SU-DHL-6 (cell line): ENCODE results near the gene SEMA6D.

Source experiments
- H2AFZ ChIP-seq: fragments of 200-600 bp; sonication (generic); 2 replicates; pipeline ENCODE4 v1.6.1; 2014; ENCODE audit warnings: low read depth, mild to moderate bottlenecking, moderate library complexity, mixed read lengths, antibody characterized with exemption, low read length; ENCODE audit not compliant: severe bottlenecking
- H3F3A ChIP-seq: fragments of 200-600 bp; shearing (Covaris generic); 2 replicates; pipeline ENCODE4 v1.6.0; 2016; ENCODE audit warnings: antibody characterized with exemption, mild to moderate bottlenecking; ENCODE audit not compliant: insufficient read depth
- H3K27ac ChIP-seq: fragments of 200-600 bp; sonication (generic); 2 replicates; pipeline ENCODE4 v1.5.1; 2016; ENCODE audit warnings: low read depth, mild to moderate bottlenecking, low read length, moderate library complexity, mixed read lengths
- H3K27me3 ChIP-seq: fragments of 200-600 bp; sonication (generic), shearing (Covaris generic); 2 replicates; pipeline ENCODE4 v1.6.0; 2014; ENCODE audit warnings: mild to moderate bottlenecking, low read length
- H3K36me3 ChIP-seq: fragments of 200-600 bp; sonication (generic); 2 replicates; pipeline ENCODE4 v1.6.1; 2014; ENCODE audit warnings: mild to moderate bottlenecking, low read length, mixed read lengths
- H3K4me2 ChIP-seq: fragments of 300-600, 200-600 bp; shearing (Covaris generic), sonication (generic); 2 replicates; pipeline ENCODE4 v1.6.0; 2014; ENCODE audit warnings: low read length, low read depth, mild to moderate bottlenecking; ENCODE audit not compliant: poor library complexity, severe bottlenecking
- H3K4me3 ChIP-seq: fragments of 200-600 bp; sonication (generic); 2 replicates; pipeline ENCODE4 v1.5.1; 2014; ENCODE audit warnings: antibody characterized with exemption, low read length, mild to moderate bottlenecking, mixed read lengths; ENCODE audit not compliant: insufficient read depth, poor library complexity, severe bottlenecking
- H3K79me2 ChIP-seq: fragments of 200-600 bp; sonication (generic); 2 replicates; pipeline ENCODE4 v1.6.1; 2014; ENCODE audit warnings: mild to moderate bottlenecking, low read length, moderate library complexity; ENCODE audit not compliant: insufficient read depth
- H3K9ac ChIP-seq: fragments of 200-600 bp; sonication (generic); 2 replicates; pipeline ENCODE4 v1.7.0; 2014; ENCODE audit warnings: mild to moderate bottlenecking, low read length
- H3K9me2 ChIP-seq: fragments of 200-600 bp; sonication (generic); replicated peaks from 2 replicates; pipeline ENCODE4 v1.6.1; 2014; ENCODE audit warnings: low read length; ENCODE audit not compliant: insufficient read depth
- H3K9me3 ChIP-seq: fragments of 200-600 bp; sonication (generic); 2 replicates; pipeline ENCODE4 v1.6.1; 2014; ENCODE audit warnings: low read length, mixed read lengths; ENCODE audit not compliant: insufficient read depth
- H4K20me1 ChIP-seq: fragments of 200-600 bp; sonication (generic); 2 replicates; pipeline ENCODE4 v1.6.1; 2014; ENCODE audit warnings: low read depth, mild to moderate bottlenecking, antibody characterized with exemption, low read length, moderate library complexity, mixed read lengths
- CTCF ChIP-seq: fragments of 200-600 bp; sonication (generic); IDR thresholded peaks from one replicate; pipeline ENCODE4 v1.5.1; 2017; ENCODE audit warnings: antibody characterized with exemption, mild to moderate bottlenecking, low read length, moderate library complexity; ENCODE audit not compliant: insufficient read depth, poor library complexity, severe bottlenecking
- EZH2phosphoT487 ChIP-seq: fragments of 200-600 bp; sonication (generic), shearing (Covaris generic); conservative IDR thresholded peaks from 2 replicates; pipeline ENCODE4 v1.6.1; 2018; ENCODE audit warnings: mild to moderate bottlenecking, antibody characterized with exemption, low read length, moderate library complexity, mixed read lengths

Gene SEMA6D

GRCh38 chr15:47746516-47746915 lies 29.2 kb downstream of the SEMA6D start:
- Histone ChIP-seq H3K9me3 (no peaks in the 10 kb centered on the region), H2AFZ (no peak overlapping the region), H3K79me2 (no peaks in the 10 kb centered on the region), H3K9me2 (no peaks in the 10 kb centered on the region), H3K27ac (no peak overlapping the region), H4K20me1 (no peaks in the 10 kb centered on the region), H3F3A (no peaks in the 10 kb centered on the region), H3K9ac (no peak overlapping the region), H3K4me3 (no peak overlapping the region), H3K4me2 (no peak overlapping the region), H3K36me3 (no peaks in the 10 kb centered on the region), H3K27me3 (no peaks in the 10 kb centered on the region)
- no peak for TF ChIP-seq EZH2phosphoT487
- TF ChIP-seq CTCF = no peak

GRCh38 chr15:47750030-47750739 lies 32.9 kb downstream of the SEMA6D start:
- no peaks in the 10 kb centered on the region for H3K27me3 ChIP-seq
- TF ChIP-seq CTCF = no peak
- TF ChIP-seq EZH2phosphoT487 = no peak
- H3K9me3 ChIP-seq = no peaks in the 10 kb centered on the region
- H3K4me2 ChIP-seq = no peak overlapping the region
- H3K79me2 ChIP-seq = no peaks in the 10 kb centered on the region
- no peaks in the 10 kb centered on the region for H3F3A ChIP-seq
- no peak overlapping the region for H3K9ac ChIP-seq
- H3K9me2 ChIP-seq = no peaks in the 10 kb centered on the region
- H3K27ac ChIP-seq = no peak overlapping the region
- no peaks in the 10 kb centered on the region for H3K36me3 ChIP-seq
- no peak overlapping the region for H2AFZ ChIP-seq
- H3K4me3 ChIP-seq = no peak overlapping the region
- no peaks in the 10 kb centered on the region for H4K20me1 ChIP-seq

DNA sequence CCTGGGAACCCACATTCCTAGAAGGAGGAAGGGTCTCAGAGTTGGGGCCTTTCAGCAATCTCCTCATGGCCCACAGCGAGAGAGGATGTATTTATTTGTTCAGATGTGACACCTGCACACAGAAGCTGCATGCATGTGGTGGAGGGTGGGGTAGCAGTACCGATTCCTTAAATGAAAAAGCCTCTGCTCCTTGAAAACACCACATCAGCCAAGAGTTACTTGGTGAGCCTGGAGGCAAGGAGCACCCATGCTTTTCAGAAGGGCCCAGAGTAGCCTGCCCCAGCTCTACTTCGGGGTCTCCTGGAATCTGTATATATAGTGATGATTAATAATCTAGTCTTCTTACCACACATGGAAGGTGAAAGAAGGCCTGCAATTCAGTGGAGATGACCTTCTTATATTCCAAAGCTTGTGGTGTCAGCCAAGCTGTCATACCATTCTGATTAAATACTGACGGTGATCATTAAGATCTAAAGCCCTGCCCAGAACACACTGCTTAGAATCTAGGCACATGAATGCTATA lies 33.5 kb downstream of the SEMA6D start:
- Histone ChIP-seq H3K4me3 (no peak overlapping the region), H3K9ac (no peak overlapping the region), H3K9me2 (no peaks in the 10 kb centered on the region), H2AFZ (no peak overlapping the region), H3K79me2 (no peaks in the 10 kb centered on the region), H3F3A (no peaks in the 10 kb centered on the region), H3K27me3 (no peaks in the 10 kb centered on the region), H3K36me3 (no peaks in the 10 kb centered on the region), H3K4me2 (no peak overlapping the region), H3K27ac (no peak overlapping the region), H4K20me1 (no peaks in the 10 kb centered on the region), H3K9me3 (no peaks in the 10 kb centered on the region)
- TF ChIP-seq CTCF (no peak), EZH2phosphoT487 (no peak)
